Rectal smooth muscle tissue (tissue), 1 donor: ENCODE results near the gene GLCCI1.
A peak's percentile ranks its signal among the peaks of the same experiment; 100 is the strongest.

ENCODE experiments used
- H3K27ac ChIP-seq: one replicate; pipeline ENCODE4 v1.7.0; 2013; ENCODE audit warnings: low read depth, low read length, inconsistent platforms
- H3K27me3 ChIP-seq: one replicate; pipeline ENCODE4 v1.7.0; 2013; ENCODE audit warnings: low read length; ENCODE audit not compliant: control insufficient read depth, insufficient read depth
- H3K36me3 ChIP-seq: one replicate; pipeline ENCODE4 v1.7.0; 2013; ENCODE audit warnings: low read length; ENCODE audit not compliant: control insufficient read depth, insufficient read depth
- H3K4me1 ChIP-seq: one replicate; pipeline ENCODE4 v1.7.0; 2013; ENCODE audit warnings: low read length; ENCODE audit not compliant: control insufficient read depth, insufficient read depth
- H3K4me3 ChIP-seq: one replicate; pipeline ENCODE4 v1.7.0; 2013; ENCODE audit warnings: low read length
- H3K9ac ChIP-seq: one replicate; pipeline ENCODE4 v1.7.0; 2013; ENCODE audit warnings: low read length

Gene GLCCI1

GRCh38 chr7:7966141-7966734 lies 2.4 kb upstream of the GLCCI1 start:
- H3K36me3 ChIP-seq = no peaks in the 10 kb centered on the region
- no peak overlapping the region for H3K9ac ChIP-seq
- H3K4me3 ChIP-seq = no peak overlapping the region
- no peak overlapping the region for H3K27ac ChIP-seq
- peaks cover 5% of the 10 kb centered on the region for H3K4me1 ChIP-seq
- no peaks in the 10 kb centered on the region for H3K27me3 ChIP-seq

DNA sequence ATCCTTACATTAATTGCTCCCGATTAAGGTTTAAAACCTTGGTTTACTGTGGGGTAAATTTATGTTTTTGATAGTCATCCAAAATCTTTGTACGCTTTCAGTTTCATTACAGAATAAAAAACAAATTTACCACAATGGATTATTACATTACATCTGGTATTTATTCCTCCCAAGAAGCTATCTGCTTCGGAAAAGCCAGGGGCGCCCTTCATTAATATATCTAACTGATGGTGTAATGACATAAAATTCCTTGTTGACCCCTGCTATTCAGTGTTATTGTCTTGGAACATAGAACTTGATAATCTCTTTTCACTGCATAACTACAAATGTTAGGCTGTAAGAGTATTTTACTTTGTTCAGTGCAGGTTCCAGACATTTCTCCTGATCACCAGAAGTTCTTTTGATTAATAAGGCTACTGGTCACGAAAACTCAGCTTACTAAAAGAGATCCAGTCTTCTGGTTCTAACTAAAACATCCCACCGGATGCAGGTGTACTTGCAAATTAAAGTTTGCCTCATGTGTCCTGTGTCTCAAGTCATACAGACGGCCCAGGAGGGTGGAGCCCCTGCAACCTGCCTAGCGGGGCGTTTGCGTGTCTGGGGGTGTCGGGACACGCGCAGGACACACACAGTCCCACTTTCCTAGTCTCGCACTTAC lies 581 bp upstream of the GLCCI1 start:
- H3K9ac ChIP-seq = peak overlapping the region; percentile 45
- no peaks in the 10 kb centered on the region for H3K27me3 ChIP-seq
- H3K4me3 ChIP-seq = peak overlapping the region; percentile 81
- H3K36me3 ChIP-seq = no peaks in the 10 kb centered on the region
- H3K4me1 ChIP-seq = peaks cover 5% of the 10 kb centered on the region
- peak overlapping the region; percentile 93 for H3K27ac ChIP-seq

- H3K4me1 ChIP-seq = peaks cover 5% of the 10 kb centered on the region
- H3K9ac ChIP-seq = peak overlapping the region; percentile 73
- H3K27ac ChIP-seq = peak overlapping the region; percentile 93
- H3K36me3 ChIP-seq = no peaks in the 10 kb centered on the region
- peak overlapping the region; percentile 95 for H3K4me3 ChIP-seq
- no peaks in the 10 kb centered on the region for H3K27me3 ChIP-seq
These were observed 975 bp downstream of the GLCCI1 start for GRCh38 chr7:7969306-7970236.

DNA sequence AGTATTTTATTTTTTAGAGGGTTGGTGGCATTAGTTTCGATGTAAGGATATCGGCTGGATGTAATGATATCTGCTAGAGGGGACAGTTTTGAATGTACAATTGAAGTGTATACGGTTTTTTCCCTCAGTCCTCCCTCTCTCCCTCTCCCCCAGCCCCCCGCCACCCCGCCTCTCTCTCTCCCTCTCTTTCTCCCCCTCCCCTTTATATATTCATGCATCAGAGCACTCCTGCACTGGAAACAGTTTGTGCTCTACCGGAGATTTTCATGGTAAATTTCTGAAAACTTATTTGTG lies 1.6 kb downstream of the GLCCI1 start:
- no peaks in the 10 kb centered on the region for H3K27me3 ChIP-seq
- H3K4me3 ChIP-seq = peak overlapping the region; percentile 95
- H3K4me1 ChIP-seq = peaks cover 5% of the 10 kb centered on the region
- H3K27ac ChIP-seq = peak overlapping the region; percentile 69
- H3K36me3 ChIP-seq = no peaks in the 10 kb centered on the region
- peak overlapping the region; percentile 73 for H3K9ac ChIP-seq

DNA sequence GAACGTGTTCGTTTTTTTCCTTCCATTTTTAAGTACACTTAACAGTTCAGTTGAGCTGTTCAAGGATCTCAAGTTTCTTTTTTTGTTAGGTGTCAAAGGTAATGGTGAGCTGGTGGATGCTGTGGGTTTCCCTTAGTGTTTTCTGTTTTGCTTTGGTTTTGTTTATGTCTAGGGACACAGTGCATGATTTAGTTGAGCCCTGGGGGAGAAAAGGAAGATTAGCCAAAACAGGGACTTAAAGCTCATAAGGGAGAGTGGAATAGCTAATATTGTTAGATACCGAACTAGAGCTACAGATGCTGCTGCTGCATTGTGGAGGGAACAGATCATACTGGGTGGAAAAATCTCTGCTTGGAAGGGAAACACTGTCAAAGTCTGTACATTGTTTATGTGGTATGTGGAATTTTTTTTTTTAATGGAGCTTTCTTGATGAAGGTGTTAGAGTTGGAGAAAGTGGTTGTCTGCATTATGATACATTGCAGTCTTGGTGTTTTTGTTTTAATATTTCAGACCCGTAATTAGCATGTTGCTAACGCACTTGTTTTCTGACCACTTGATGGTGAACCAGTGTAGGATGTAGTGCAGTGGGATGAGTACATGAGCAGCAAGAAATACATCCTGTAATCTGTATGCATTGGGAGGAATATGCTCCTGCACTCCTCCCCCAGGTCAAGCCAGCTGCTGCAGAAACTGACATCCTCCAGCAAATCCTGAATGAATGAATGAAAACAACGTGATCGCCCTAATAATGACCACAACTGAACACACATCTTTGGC lies 2.1 kb downstream of the GLCCI1 start:
- H3K36me3 ChIP-seq = no peaks in the 10 kb centered on the region
- peaks cover 5% of the 10 kb centered on the region for H3K4me1 ChIP-seq
- no peak overlapping the region for H3K27ac ChIP-seq
- no peak overlapping the region for H3K9ac ChIP-seq
- peak overlapping the region; percentile 95 for H3K4me3 ChIP-seq
- no peaks in the 10 kb centered on the region for H3K27me3 ChIP-seq

DNA sequence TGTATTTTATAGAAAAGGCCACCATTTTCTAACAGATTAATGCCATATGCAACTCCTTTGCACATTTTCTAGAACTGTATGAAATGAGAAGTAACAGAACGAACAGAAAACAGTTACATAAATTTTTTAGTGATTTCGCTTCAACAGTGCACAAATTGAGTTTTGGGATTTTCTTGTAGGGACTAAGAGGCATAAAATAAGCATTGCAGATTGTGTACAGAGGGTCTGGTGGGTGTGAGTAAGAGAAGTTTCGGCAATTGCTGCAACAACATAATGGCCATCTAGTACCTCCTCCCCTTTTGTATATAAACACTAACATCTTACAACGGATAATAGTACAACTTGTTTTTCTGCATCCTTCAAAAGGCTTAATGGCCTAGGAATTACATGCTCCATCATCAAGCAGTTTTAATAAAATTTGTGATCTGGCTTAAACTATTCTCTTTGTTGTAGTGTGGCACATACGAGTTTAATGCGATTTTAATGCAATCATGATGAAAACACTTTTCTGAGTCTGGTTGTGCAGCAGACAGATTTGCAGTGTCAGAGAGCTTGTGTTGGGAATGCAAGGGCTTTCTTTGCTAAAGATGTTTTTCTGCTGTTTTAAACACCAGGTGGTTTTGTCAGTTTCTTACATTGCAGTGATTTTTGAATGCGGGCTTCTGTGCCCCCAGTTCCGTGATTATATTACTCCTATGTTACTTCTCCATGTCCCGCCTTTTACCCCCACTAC lies 2.9 kb downstream of the GLCCI1 start:
- Histone ChIP-seq H3K27me3 (no peaks in the 10 kb centered on the region), H3K9ac (no peak overlapping the region), H3K4me3 (peak overlapping the region; percentile 95), H3K4me1 (peaks cover 5% of the 10 kb centered on the region), H3K36me3 (no peaks in the 10 kb centered on the region), H3K27ac (no peak overlapping the region)

DNA sequence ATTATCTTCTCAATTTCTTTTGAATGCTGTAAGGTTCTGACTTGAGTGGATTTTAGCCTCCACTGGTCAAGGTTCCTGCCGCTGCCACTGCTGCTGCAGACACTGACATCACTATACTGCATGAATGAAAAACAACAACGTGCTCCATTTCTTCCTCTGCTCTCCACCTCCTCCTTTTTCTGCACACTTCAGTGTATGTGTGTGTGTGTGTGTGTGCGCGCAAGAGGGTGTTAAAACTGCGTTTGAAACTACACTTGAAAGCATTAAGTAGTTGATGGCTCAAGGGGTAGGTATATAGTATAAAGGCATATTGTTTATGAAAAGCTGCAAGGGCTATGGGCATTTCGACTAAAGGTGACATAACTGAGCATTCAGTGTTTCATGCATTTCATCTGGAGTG lies 3.5 kb downstream of the GLCCI1 start:
- no peak overlapping the region for H3K4me3 ChIP-seq

DNA sequence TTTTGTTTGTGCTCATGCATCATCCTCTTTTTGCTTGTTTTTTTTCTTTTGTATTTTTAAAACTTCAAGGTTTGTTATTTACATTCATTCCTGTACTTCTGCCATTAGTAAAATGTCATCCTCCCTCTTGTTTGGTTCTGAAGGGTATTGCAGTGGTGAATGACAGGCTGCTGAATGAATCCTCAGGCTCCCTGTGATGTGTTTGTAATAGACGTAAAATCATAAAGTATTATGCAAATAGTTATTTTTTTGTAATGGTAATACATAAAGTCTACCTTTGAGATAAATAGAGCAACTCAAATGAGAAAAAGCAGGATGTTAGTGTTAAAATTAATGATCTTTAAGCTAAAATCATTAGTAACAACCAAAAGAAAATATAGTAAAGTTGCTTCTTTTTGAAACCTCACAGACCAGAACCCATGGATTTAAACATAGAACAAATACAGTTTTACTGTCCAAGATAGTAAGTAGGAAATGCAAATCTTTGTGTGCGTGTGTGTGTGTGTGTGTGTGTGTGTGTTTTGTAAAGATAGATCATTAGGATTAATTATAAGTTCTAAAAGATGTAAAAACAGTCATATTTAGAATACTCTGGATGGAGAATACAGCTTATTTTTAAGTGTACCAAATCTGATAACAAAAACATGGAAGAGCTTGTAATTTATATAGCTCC lies 4.5 kb downstream of the GLCCI1 start:
- Histone ChIP-seq H3K4me3 (no peak overlapping the region), H3K9ac (no peak overlapping the region), H3K36me3 (no peaks in the 10 kb centered on the region), H3K4me1 (peaks cover 2% of the 10 kb centered on the region), H3K27ac (no peak overlapping the region), H3K27me3 (no peaks in the 10 kb centered on the region)

More for the DNA sequence above, 3.5 kb downstream of the GLCCI1 start:
- Histone ChIP-seq H3K9ac (no peak overlapping the region), H3K27me3 (no peaks in the 10 kb centered on the region), H3K27ac (no peak overlapping the region), H3K4me1 (peaks cover 5% of the 10 kb centered on the region), H3K36me3 (no peaks in the 10 kb centered on the region)

DNA sequence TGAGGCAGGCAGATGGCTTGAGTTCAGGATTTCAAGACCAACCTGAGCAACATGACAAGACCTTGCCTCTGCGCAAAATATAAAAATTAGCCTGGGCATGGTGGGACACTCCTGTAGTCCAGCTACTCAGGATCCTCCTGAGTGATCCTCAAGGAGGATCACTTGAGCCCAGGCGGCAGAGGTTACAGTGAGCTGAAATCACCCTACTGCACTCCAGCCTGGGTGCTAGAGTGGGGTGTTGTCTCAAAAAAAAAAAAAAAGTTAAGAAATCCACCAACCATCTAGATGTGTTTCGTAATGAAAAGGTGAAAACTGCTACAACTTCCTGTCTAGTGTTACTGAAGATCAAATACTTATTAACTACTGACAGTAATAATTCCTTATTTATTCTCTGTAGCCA lies 8.1 kb downstream of the GLCCI1 start:
- H3K27ac ChIP-seq = no peak overlapping the region
- H3K4me1 ChIP-seq = peaks cover 4% of the 10 kb centered on the region
- no peak overlapping the region for H3K4me3 ChIP-seq
- no peak overlapping the region for H3K9ac ChIP-seq
- H3K27me3 ChIP-seq = no peaks in the 10 kb centered on the region
- H3K36me3 ChIP-seq = no peaks in the 10 kb centered on the region

DNA sequence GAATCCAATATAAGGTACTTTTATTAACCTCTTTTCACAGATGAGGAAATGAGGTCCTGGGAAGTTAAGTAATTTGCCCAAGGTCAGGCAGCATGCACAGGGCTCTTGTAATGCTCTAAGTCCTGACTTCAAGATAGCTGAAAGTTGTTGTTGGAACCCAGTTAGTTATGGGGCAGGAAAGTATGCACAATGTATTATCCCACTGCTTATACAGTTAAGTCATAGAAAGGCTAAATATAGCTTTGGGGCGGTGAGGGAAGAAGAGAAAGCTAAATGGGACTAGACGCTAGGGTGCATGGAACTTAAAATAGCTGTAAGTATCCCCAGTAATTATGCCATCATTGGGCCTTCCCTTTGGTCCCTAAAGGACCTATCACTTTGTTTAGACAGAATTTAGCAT lies 9.2 kb downstream of the GLCCI1 start:
- Histone ChIP-seq H3K36me3 (no peaks in the 10 kb centered on the region), H3K27me3 (no peaks in the 10 kb centered on the region), H3K9ac (no peak overlapping the region), H3K27ac (no peak overlapping the region), H3K4me1 (peaks cover 4% of the 10 kb centered on the region), H3K4me3 (no peak overlapping the region)

DNA sequence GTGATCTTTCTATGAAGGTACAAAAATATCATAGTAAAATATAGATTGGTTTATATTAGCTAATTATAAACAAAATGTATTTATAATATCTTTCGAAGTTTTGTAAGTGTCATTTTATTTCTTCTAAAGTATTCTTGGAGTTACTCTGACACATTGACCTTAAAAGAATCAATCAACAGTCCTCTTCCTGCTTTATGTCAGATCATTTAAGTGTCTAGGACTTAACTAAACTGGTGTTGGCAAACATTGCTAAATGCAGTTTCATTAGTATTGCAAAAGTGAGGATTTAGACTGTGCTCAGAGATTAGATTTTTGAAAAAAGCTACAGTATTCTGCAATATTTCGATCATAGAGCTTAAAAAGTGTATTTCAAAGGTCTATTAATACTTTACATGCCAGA lies 10.3 kb downstream of the GLCCI1 start:
- H3K36me3 ChIP-seq = no peaks in the 10 kb centered on the region
- no peak overlapping the region for H3K9ac ChIP-seq
- H3K4me1 ChIP-seq = peaks cover 4% of the 10 kb centered on the region
- H3K27ac ChIP-seq = no peak overlapping the region
- H3K4me3 ChIP-seq = no peak overlapping the region
- no peaks in the 10 kb centered on the region for H3K27me3 ChIP-seq
